ENCODE measurements around the gene ZSCAN10. TPM values are rescaled to one million over a fixed set of nuclear protein-coding genes. Genes with fewer than 3 reads are reported as not detected.

ZSCAN10 gene
- total and polyA plus RNA-seq, 2 donors (not counting 3 experiments of a cell fraction or from before 2014, with no cell fraction given), result not detected

DNA sequence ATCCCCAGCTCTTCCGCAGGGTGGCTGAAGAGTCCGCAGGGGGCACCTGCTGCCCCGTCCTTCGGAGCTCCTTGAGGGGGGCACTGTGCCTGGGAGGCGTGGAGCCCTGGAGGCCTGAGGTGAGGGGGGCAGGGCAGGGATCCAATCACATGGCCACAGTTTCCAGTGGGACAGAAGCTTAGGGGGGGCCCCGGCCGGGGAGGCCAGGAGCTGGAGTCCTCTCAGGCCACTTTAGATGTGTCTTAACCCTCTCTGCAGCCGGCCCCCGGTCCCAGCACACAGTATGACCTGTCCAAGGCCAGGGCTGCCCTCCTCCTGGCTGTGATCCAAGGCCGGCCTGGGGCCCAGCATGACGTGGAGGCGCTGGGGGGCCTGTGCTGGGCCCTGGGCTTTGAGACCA lies 46.6 kb upstream of the ZSCAN10 start:
- no peaks in the 10 kb centered on the region for H3K27me3 ChIP-seq (ENCODE audit: control insufficient read depth in 2 of 2, insufficient read depth in 2 of 2, low read length in 2 of 2)
- CTCF ChIA-PET, result interaction anchor here (1.3 to 8.7 kb wide), 3 partner anchors 10 to 21 kb away, joined by 3 to 54 read pairs (median 3); partner anchors contain the start of gene ZNF213
- H3K79me2 ChIP-seq (ENCODE audit: control insufficient read depth, insufficient read depth, low read length), result no peaks in the 10 kb centered on the region
- no peak overlapping the region for H3K4me3 ChIP-seq (replicated peaks in 1 of 3; ENCODE audit: insufficient read depth in 1 of 3, low read depth in 1 of 3, low read length in 3 of 3)
- H4K20me1 ChIP-seq (replicated peaks; ENCODE audit: control insufficient read depth, extremely low read depth, insufficient read depth, low read length), result no peaks in the 10 kb centered on the region
- DNase-seq (ENCODE audit: low read depth, low spot score), result no peak
- intact Hi-C loops (cut with micrococcal nuclease), result no loop called here
- H3K4me2 ChIP-seq (ENCODE audit: insufficient read depth, low read length), result no peak overlapping the region
- dilution Hi-C loops (cut with MboI; ENCODE audit: extremely low pct_ligation_motif_present, low sequenced_read_pairs), result no loop called here
- H3K36me3 ChIP-seq (ENCODE audit: control insufficient read depth in 2 of 2, extremely low read depth in 1 of 2, insufficient read depth in 2 of 2, low read length in 2 of 2), result peaks cover 0 to 8% of the 10 kb centered on the region in 2 experiments
- no peak overlapping the region for H2AFZ ChIP-seq (ENCODE audit: low read depth, low read length)
- FAIRE-seq, result no peak
- BruUV-seq (replicated peaks), result no TSS peak
- no peaks in the 10 kb centered on the region for H3K9me1 ChIP-seq (replicated peaks; ENCODE audit: control insufficient read depth, extremely low read depth, insufficient read depth, low read length)
- POLR2A ChIA-PET, result interaction anchor here (0.5 kb wide), 1 partner anchor 1147 kb away, joined by 6 read pairs; no protein-coding TSS in a partner anchor
- no peaks in the 10 kb centered on the region for H3K9me3 ChIP-seq (replicated peaks; ENCODE audit: control insufficient read depth, insufficient read depth, low read length)
- H3K4me1 ChIP-seq (ENCODE audit: control insufficient read depth, extremely low read depth, insufficient read depth, low read length), result peaks cover 6% of the 10 kb centered on the region
- no peak overlapping the region for H3K9ac ChIP-seq (replicated peaks; ENCODE audit: extremely low read depth, insufficient read depth, low read length)
- no peak overlapping the region for H3K27ac ChIP-seq (ENCODE audit: insufficient read depth, low read depth, low read length)
- TF ChIP-seq, protein P1, sequence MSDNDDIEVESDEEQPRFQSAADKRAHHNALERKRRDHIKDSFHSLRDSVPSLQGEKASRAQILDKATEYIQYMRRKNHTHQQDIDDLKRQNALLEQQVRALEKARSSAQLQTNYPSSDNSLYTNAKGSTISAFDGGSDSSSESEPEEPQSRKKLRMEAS (IDR thresholded peaks at IDR 0.05; ENCODE audit: insufficient read depth, insufficient read length), result no peak
- TF ChIP-seq POLR2AphosphoS5 (IDR thresholded peaks at IDR 0.05; ENCODE audit: insufficient read depth, low read depth, low read length) (no peak), GATA2 (IDR thresholded peaks at IDR 0.05; ENCODE audit: insufficient read depth, insufficient read length, low read depth, low read length) (no peak), JUN (IDR thresholded peaks at IDR 0.05; ENCODE audit: borderline replicate concordance, insufficient read depth, insufficient read length, low read depth) (no peak), EZH2 (IDR thresholded peaks at IDR 0.05; ENCODE audit: borderline replicate concordance, low read depth, low read length, severe bottlenecking) (no peak), MYC (IDR thresholded peaks at IDR 0.05; ENCODE audit: low read depth, low read length) (no peak), POLR2A (IDR thresholded peaks at IDR 0.05; ENCODE audit: low read depth, low read length) (no peak), FOS (IDR thresholded peaks at IDR 0.05; ENCODE audit: borderline replicate concordance, insufficient read depth, low read length) (no peak)
- TF ChIP-seq, protein P2, sequence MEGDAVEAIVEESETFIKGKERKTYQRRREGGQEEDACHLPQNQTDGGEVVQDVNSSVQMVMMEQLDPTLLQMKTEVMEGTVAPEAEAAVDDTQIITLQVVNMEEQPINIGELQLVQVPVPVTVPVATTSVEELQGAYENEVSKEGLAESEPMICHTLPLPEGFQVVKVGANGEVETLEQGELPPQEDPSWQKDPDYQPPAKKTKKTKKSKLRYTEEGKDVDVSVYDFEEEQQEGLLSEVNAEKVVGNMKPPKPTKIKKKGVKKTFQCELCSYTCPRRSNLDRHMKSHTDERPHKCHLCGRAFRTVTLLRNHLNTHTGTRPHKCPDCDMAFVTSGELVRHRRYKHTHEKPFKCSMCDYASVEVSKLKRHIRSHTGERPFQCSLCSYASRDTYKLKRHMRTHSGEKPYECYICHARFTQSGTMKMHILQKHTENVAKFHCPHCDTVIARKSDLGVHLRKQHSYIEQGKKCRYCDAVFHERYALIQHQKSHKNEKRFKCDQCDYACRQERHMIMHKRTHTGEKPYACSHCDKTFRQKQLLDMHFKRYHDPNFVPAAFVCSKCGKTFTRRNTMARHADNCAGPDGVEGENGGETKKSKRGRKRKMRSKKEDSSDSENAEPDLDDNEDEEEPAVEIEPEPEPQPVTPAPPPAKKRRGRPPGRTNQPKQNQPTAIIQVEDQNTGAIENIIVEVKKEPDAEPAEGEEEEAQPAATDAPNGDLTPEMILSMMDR (IDR thresholded peaks at IDR 0.05; ENCODE audit: extremely low read depth in 1 of 2, insufficient read depth in 1 of 2, low read depth in 1 of 2, low read length in 2 of 2), result no peak
